ENCODE measurements around the gene WASF3. TPM values are rescaled to one million over a fixed set of nuclear protein-coding genes. Genes with fewer than 3 reads are reported as not detected.
"Not testable (repeated sequence)": the region's sequence is repeated elsewhere in the genome, so short reads cannot be mapped to it uniquely, and the experiment has no call there.

WASF3 gene
- total RNA-seq, 1 experiment from 2014 or later: 7.7 TPM

DNA sequence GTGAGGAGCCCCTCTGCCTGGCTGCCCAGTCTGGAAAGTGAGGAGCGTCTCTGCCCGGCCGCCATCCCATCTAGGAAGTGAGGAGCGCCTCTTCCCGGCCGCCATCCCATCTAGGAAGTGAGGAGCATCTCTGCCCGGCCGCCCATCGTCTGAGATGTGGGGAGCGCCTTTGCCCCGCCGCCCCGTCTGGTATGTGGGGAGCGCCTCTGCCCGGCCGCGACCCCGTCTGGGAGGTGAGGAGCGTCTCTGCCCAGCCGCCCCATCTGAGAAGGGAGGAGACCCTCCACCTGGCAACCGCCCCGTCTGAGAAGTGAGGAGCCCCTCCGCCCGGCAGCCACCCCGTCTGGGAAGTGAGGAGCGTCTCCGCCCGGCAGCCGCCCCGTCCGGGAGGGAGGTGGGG is 166.1 kb downstream of the WASF3 start:
- DNase-seq (ENCODE audit: low spot score); in situ Hi-C loops (cut with HindIII; ENCODE audit: low sequenced_read_pairs): not testable (repeated sequence)

DNA sequence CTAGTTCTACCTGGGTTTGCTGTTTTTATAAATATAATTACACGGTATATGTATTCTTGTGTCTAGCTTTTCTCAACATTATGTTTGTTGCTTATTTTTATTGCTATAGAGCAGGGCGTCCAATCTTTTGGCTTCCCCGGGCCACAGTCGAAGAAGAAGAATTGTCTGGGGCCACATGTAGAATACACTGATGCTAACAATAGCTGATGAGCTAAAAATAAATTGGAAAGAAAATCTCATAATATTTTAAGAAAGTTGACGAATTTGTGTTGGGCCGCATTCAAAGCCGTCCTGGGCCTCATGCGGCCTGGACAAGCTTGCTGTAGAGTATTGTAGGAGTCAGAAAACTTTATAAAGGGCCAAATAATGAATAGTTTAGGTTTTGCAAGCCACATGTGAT is 169.2 kb downstream of the WASF3 start:
- in situ Hi-C loops (cut with HindIII; ENCODE audit: low sequenced_read_pairs): no loop called here
- DNase-seq (ENCODE audit: low spot score): no peak

DNA sequence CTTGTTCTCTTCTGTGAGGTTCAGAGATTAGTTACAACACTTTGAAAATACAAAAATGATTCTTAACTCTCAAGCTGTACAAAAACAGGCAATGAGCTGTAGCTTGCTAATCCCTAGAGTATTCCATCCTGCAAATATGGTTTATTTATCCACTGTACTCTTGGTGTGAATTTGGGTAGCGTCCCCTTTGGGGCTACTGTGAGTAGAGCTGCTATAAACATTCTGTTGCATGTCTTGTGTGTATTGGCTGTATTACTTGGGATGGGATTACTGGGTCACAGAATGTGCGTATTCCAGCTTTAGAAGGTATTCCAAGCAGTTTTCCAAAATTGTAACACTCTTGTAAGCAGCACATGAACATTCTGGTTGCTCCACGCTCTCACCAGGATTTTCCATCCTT is 169.6 kb downstream of the WASF3 start:
- DNase-seq (ENCODE audit: low spot score): no peak
- in situ Hi-C loops (cut with HindIII; ENCODE audit: low sequenced_read_pairs): no loop called here

DNA sequence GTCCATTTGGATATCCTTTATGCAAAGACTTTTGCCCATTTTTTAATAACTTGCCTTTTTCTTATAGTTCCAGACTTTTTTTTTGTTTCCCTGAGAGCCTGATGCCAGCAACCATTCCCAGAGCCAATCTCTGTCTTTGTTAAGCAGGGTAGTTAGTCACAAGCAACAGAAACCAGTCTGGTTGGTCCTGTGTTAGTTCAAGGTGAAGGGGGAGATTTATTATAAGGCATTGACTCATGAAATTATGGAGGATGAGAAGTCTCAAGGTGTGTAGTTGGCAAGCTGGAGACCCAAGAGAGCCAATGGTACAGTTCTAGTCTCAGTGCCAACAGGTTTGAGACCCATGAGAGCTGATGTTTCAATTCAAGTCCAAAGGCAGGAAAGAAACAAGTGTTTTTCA is 170.2 kb downstream of the WASF3 start:
- DNase-seq (ENCODE audit: low spot score): no peak

DNA sequence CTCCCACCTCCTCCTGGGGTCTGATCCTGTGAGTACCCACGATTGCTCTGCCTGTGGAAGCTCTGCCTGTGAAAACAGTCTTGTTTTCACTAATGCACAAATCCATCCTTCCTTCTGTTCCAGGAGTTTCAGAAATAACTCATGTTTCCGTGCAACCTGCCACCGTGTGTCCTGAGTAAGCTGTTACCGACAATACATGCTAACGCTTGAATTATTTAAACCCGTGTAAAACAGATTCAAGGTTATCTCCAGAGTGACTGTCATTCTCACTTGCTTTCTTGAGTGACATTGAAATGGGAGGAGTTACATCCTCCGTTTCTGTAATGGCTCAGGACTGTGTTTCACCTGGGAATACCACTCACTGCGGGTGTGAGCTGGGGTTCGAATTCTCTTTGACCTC is 178.2 kb downstream of the WASF3 start:
- in situ Hi-C loops (cut with HindIII; ENCODE audit: low sequenced_read_pairs): no loop called here
- DNase-seq (ENCODE audit: low spot score): no peak

More for the DNA sequence above, 170.2 kb downstream of the WASF3 start:
- in situ Hi-C loops (cut with HindIII; ENCODE audit: low sequenced_read_pairs): no loop called here

Other genes starting within 250 kb of the WASF3 start
- gene GPR12, start 203.1 kb downstream of the WASF3 start, total RNA-seq (2014; rRNA removed; shearing (Covaris generic)): not detected in 2 replicates